Liver (tissue), 2 donors: ENCODE data around the gene DSCAML1.

ENCODE experiments used
- JUND ChIP-seq, 2 donors: IDR thresholded peaks; 2 replicates each; pipeline ENCODE4 v1.6.1; 2016; ENCODE audit warnings: antibody characterized with exemption in 2 of 2
- TF ChIP-seq, protein P1 (sequence below): IDR thresholded peaks from 2 replicates; pipeline ENCODE4 v1.6.1; 2016; ENCODE audit warnings: antibody characterized with exemption
- TF ChIP-seq, protein P2 (sequence below): IDR thresholded peaks from 2 replicates; pipeline ENCODE4 v1.6.1; 2016; ENCODE audit warnings: antibody characterized with exemption, mild to moderate bottlenecking
- donor health status: healthy.

DNA sequence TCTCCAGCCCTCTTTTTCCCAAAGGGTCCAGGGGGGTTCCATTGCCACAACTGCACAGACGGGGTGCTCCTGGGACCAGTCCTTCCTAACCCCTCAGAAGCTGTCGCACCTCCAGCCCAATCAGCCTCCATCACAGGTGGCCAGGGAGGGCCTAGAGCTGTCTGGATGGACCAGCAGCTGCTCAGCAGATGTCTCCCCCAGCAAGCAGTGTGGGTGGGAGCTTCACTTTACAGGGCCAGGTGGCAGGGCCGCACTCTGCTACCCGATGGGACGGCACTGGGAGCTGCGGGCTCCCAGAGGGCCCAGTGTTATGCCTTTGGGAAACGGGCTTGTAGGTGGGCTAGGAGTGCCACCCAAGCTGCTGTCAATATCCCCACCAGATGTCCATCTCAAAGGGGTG lies 120.5 kb downstream of the DSCAML1 start:
- no peak for TF ChIP-seq JUND (IDR thresholded peaks at IDR 0.05)
- TF ChIP-seq, protein P1, sequence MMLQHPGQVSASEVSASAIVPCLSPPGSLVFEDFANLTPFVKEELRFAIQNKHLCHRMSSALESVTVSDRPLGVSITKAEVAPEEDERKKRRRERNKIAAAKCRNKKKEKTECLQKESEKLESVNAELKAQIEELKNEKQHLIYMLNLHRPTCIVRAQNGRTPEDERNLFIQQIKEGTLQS, result no peak
- TF ChIP-seq, protein P2, sequence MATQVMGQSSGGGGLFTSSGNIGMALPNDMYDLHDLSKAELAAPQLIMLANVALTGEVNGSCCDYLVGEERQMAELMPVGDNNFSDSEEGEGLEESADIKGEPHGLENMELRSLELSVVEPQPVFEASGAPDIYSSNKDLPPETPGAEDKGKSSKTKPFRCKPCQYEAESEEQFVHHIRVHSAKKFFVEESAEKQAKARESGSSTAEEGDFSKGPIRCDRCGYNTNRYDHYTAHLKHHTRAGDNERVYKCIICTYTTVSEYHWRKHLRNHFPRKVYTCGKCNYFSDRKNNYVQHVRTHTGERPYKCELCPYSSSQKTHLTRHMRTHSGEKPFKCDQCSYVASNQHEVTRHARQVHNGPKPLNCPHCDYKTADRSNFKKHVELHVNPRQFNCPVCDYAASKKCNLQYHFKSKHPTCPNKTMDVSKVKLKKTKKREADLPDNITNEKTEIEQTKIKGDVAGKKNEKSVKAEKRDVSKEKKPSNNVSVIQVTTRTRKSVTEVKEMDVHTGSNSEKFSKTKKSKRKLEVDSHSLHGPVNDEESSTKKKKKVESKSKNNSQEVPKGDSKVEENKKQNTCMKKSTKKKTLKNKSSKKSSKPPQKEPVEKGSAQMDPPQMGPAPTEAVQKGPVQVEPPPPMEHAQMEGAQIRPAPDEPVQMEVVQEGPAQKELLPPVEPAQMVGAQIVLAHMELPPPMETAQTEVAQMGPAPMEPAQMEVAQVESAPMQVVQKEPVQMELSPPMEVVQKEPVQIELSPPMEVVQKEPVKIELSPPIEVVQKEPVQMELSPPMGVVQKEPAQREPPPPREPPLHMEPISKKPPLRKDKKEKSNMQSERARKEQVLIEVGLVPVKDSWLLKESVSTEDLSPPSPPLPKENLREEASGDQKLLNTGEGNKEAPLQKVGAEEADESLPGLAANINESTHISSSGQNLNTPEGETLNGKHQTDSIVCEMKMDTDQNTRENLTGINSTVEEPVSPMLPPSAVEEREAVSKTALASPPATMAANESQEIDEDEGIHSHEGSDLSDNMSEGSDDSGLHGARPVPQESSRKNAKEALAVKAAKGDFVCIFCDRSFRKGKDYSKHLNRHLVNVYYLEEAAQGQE, result no peak
